ENCODE data around the gene C1QB.

DNA sequence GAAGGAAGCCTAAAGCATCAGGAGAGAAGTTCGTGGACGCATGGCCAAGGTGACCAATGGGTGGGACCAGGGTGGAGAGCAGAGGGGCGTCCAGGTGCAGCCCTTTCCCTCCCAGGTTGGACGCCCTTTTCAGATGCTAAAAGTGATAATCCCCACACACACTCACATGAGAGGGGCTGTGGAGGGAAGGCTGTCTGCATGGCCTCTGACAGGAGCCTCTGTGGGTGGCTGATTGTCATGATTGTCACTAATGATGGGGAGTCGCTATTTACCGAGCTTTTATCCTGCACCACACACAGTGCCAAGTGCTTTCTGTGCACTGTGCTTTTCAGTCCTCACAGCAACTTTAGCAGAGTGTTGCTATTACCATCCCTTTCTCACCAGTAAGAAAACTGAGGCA is 43.7 kb upstream of the C1QB start:
- TF ChIP-seq POLR2AphosphoS5 (IDR thresholded peaks at IDR 0.05; ENCODE audit: low read depth, low read length) (no peak), POLR2A (IDR thresholded peaks at IDR 0.05; ENCODE audit: low read depth, low read length) (no peak)
